HL-60 (cell line): ENCODE results near the gene HPCA.

ENCODE experiments used
- DNase-seq, 2 experiments: peaks; one replicate each; pipeline ENCODE4 v3.0.0-alpha.2; 2010 to 2020; ENCODE audit warnings: low read depth in 1 of 2, low spot score in 1 of 2
- H3K27ac ChIP-seq: fragments of 250-450 bp; sonication (Bioruptor Pico); replicated peaks from 2 replicates; pipeline ENCODE4 v1.5.1; 2020; ENCODE audit warnings: mild to moderate bottlenecking, moderate library complexity
- H3K27me3 ChIP-seq: fragments of 250-450 bp; sonication (Bioruptor Pico); 2 replicates; pipeline ENCODE4 v1.5.1; 2021; ENCODE audit warnings: mild to moderate bottlenecking, moderate library complexity; ENCODE audit not compliant: insufficient read depth, poor library complexity, severe bottlenecking
- H3K4me3 ChIP-seq: replicated peaks from 2 replicates; pipeline ENCODE4 v1.5.1; 2011; ENCODE audit warnings: mild to moderate bottlenecking, control low read depth, low read length; ENCODE audit not compliant: insufficient read depth
- CTCF ChIP-seq: IDR thresholded peaks from one replicate; pipeline ENCODE4 v1.5.1; 2011; ENCODE audit warnings: low read length, control low read depth, inconsistent platforms; ENCODE audit not compliant: insufficient read depth
- GABPA ChIP-seq: IDR thresholded peaks from 2 replicates; pipeline ENCODE4 v1.6.1; 2012; ENCODE audit warnings: low read depth
- POLR2AphosphoS5 ChIP-seq: IDR thresholded peaks from 2 replicates; pipeline ENCODE4 v1.6.1; 2012; ENCODE audit warnings: low read depth
- REST ChIP-seq: IDR thresholded peaks from 2 replicates; pipeline ENCODE4 v1.6.1; 2012; ENCODE audit warnings: low read depth; ENCODE audit not compliant: insufficient replicate concordance
- SPI1 ChIP-seq: IDR thresholded peaks from 2 replicates; pipeline ENCODE4 v1.6.1; 2012; ENCODE audit warnings: low read depth, mild to moderate bottlenecking, borderline replicate concordance

HPCA gene

GRCh38 chr1:32888134-32888533 is 1.8 kb downstream of the HPCA start:
- DNase-seq = no peak
- TF ChIP-seq GABPA (no peak), CTCF (no peak), REST (no peak), POLR2AphosphoS5 (no peak), SPI1 (no peak)
- no peak overlapping the region for H3K27ac ChIP-seq
- H3K4me3 ChIP-seq = no peak overlapping the region
- peaks cover 43% of the 10 kb centered on the region for H3K27me3 ChIP-seq

GRCh38 chr1:32888677-32889420 is 2.6 kb downstream of the HPCA start:
- H3K4me3 ChIP-seq = no peak overlapping the region
- no peak for TF ChIP-seq GABPA
- TF ChIP-seq SPI1 = no peak
- TF ChIP-seq REST = no peak
- no peak for TF ChIP-seq CTCF
- no peak for TF ChIP-seq POLR2AphosphoS5
- H3K27ac ChIP-seq = no peak overlapping the region
- no peak for DNase-seq
- peaks cover 43% of the 10 kb centered on the region for H3K27me3 ChIP-seq

GRCh38 chr1:32889731-32890278 is 3.5 kb downstream of the HPCA start:
- Histone ChIP-seq H3K27ac (no peak overlapping the region), H3K4me3 (no peak overlapping the region), H3K27me3 (peaks cover 46% of the 10 kb centered on the region)
- no peak for DNase-seq
- TF ChIP-seq SPI1 (no peak), REST (no peak), GABPA (no peak), CTCF (no peak), POLR2AphosphoS5 (no peak)
